Embryonic facial prominence (tissue), 1 donor: Measurements from ENCODE around the gene TCN2.
A peak's percentile ranks its signal among the peaks of the same experiment; 100 is the strongest.
"Not testable (repeated sequence)": the region's sequence is repeated elsewhere in the genome, so short reads cannot be mapped to it uniquely, and the experiment has no call there.

Source experiments
- DNase-seq: peaks from one replicate; pipeline ENCODE4 v3.0.0-alpha.2; 2016; ENCODE audit errors: extremely low spot score

Gene TCN2

GRCh38 chr22:30647536-30647935 is 40.6 kb downstream of the TCN2 start:
- DNase-seq: no peak

DNA sequence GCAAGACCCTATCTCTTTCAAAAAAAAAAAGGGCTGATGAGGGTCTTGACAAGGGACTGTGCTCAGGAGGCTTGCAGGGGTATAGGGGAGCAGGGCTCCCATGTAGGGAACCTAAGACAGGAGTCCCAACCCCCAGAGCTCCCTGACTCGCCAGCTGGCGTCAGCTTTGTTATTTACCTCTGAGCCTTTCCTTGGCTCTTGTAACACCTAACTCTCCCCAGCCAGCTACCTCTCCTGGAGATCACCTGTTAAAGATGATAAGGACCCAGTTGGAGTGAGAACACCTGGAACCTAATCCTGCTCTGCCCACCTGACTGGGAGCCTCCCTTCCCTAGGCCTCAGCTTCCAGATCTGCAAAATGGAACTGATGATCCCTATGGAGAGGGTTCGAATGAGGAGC is 41.9 kb downstream of the TCN2 start:
- no peak for DNase-seq

- no peak for DNase-seq
These were observed 42.5 kb downstream of the TCN2 start for GRCh38 chr22:30649430-30650007.

DNA sequence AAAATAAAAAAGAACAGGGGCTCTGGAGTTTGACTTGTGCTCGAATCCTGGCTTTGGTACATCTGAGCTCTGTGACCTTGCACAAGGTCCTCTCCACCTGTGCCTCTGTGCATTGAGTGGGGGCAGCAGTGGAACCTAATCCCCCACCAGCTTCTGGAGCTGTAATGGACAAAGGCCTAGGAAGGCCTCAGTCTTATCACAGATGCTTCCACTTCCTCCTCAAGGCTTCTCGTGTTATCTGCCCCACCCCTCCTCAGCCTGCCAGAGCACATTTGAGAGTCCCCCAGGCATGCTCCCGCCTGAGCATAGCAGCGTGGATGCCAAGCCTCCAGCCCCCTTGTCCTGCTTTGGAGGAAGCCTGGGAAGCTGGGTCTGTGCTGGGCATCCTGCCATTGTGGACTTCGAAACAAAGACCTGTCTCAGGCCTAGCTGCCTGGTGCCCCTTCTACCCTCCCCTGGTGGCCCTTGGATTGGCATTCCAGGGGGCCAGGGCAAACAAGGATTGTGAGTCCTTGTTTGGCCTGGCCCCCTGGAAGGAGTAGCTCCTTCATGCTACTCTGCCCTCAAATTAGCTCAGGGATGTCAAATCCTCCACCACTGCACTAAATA is 43.6 kb downstream of the TCN2 start:
- DNase-seq: no peak

- DNase-seq: no peak
These were observed 45.9 kb downstream of the TCN2 start for GRCh38 chr22:30652852-30653251.

GRCh38 chr22:30654361-30654760 is 47.4 kb downstream of the TCN2 start:
- DNase-seq: no peak

DNA sequence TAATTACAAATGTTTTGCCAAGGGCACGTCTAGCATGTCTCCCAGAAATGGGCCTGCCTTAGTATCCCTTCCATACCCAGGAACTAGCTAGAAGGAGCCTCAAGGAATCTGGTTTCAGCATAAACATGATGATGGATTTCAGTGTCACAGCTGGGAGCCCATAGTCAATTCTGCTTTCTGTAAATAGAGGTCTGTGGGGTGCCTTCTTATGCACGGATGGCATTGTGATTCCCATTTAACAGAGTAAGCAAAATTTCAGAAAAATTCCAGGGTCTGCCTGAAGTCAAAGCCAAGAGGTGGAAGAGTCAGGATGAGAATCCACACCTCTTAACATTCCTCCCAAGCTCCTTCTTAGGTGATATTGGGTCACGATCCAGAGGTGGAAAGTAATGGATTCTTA is 48.6 kb downstream of the TCN2 start:
- DNase-seq: no peak

GRCh38 chr22:30662040-30662439 is 55.1 kb downstream of the TCN2 start:
- no peak for DNase-seq

DNA sequence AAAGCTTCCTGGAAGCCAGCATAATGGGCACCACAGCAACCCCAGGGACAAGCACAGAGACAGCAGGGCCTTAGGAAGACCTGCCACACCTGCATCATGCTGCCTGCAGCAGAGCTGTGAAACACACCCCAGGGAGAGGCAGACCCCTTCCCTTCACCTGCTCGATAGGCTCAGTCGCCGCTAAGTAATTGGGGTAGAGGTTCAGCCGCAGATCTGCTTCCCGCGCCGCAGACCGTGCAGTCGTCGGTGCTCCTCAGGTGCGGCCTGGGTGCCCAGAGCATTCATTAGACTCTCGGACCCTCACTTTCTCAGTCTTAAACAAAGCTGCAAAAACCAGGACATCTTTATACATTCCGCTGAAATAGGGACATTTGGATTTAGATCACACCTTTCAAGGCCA is 57.8 kb downstream of the TCN2 start:
- DNase-seq: no peak

- DNase-seq: no peak
These were observed 58.3 kb downstream of the TCN2 start for GRCh38 chr22:30665266-30665665.

DNA sequence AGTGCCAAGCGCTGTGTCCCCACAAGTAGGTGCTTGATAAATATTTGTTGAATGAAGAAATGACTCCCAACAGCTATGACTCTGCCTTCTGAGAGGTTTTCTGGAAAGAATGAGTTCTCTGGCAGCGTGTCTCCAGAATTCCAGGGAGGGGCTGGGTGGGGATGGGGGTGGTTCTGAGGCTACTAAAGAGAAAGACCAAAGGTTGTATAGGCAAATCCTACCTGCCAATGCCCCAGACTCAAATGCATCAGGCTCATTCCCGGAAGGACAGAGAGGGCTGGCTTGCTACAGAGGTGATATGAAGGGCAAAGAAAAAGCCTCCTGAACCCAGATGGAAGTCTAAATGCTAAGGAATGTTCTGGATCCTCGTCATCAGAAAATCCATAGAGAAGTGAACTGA is 58.8 kb downstream of the TCN2 start:
- DNase-seq: no peak

GRCh38 chr22:30667107-30667493 is 60.1 kb downstream of the TCN2 start:
- DNase-seq: no peak

GRCh38 chr22:30667494-30668385 is 60.8 kb downstream of the TCN2 start, which contains the start of gene DUSP18:
Gene DUSP18 (minus strand): TSS chr22:30667875. CDS start chr22:30664003, 3,872 bp downstream.
- DNase-seq: peak; percentile 69

DNA sequence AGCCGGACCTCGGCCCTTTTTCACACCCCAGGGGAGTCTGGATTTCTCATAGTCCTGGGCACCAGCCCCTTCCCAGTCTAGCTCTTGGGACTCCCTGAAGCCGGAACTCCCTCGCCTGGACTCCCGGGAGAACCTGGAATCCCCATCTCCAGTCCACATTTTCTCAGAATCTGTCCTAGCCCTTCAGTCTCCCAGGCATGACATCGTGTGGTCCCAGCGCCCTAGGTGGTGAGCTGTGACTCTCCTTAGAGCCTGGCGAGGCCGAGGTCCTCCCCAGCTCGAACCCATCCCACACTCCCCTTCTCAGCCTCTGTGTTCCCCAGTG is 61.4 kb downstream of the TCN2 start:
- no peak for DNase-seq

- DNase-seq: no peak
These were observed 64.1 kb downstream of the TCN2 start for GRCh38 chr22:30671071-30671470.

- no peak for DNase-seq
These were observed 66.2 kb downstream of the TCN2 start for GRCh38 chr22:30673136-30673535.

DNA sequence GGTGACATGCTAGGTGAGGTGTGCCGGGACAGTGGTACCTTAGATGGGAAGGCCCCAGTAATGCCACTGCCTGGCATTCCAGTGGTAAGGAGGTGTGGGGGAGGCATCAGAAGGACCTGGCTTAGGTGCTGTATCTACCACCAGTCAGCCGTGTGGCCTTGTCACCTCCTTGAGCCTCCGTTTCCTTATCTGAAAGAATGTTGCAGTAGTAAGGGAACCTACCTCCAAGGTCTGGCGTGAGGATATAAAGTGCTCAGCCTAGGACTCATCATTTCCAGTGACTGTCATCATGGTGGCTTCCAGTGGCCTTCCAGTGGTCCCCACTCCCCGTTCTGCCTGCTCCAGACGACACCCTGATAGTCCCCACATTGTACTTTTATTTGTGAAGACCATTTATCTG is 67.5 kb downstream of the TCN2 start:
- no peak for DNase-seq

DNA sequence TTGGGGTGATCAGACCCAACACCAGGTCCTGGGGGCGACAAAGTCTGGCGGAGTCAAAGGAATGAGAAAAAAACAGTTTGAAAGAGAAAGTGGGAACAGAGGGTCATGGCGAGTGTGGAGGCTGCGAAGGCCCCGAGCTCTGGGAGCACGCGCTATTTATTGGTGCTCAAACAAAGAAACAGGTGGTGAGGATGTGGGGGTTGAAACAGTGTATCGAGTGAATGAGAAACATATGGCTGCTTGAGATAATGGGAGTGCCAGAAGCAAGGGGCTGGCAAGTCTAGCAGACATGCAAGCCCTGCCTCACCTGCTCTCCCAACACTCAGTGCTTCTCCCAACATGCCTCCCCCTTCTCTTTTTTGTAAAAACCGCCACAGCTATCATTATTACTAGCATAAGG is 68.5 kb downstream of the TCN2 start:
- DNase-seq: no peak

DNA sequence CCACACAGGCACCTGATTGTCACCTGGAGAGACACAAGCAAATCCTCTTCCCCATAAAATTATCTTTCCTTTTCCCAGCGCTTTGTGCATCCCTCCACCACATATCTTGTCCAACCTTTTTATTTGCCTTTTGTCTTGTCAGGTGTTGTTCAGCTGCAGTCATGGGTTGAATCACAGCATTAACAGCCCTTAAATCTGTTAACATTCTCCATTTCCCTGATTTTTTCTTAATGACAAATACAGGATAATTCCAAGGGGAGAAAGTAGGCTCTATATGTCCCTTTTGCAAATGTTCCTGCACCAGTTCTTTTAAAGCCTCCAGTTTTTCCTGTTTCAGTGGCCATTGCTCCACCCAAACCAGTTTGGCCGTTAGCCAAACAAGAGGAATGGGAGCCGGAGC is 69.6 kb downstream of the TCN2 start:
- DNase-seq: not testable (repeated sequence)
